Mucosa of descending colon (tissue), 3 donors: Measurements from ENCODE around the gene LEO1. TPM values are rescaled to one million over a fixed set of nuclear protein-coding genes. Genes with fewer than 3 reads are reported as not detected.
A peak's percentile ranks its signal among the peaks of the same experiment; 100 is the strongest.

Experiments used
- ATAC-seq: fragments of 200-7000 bp; cut with Tn5 transposase; one replicate; pipeline ENCODE4 v1.9.1; 2020; ENCODE audit warnings: mild to moderate bottlenecking, moderate library complexity
- DNase-seq, 3 donors: peaks; one replicate each; pipeline ENCODE4 v3.0.0-alpha.2; 2020
- H3K36me3 ChIP-seq: fragments of 200-600 bp; one replicate; pipeline ENCODE4 v1.8.0; 2021; ENCODE audit warnings: low read depth, mild to moderate bottlenecking
- H3K4me1 ChIP-seq: fragments of 200-600 bp; one replicate; pipeline ENCODE4 v1.8.0; 2021; ENCODE audit warnings: low read depth, mild to moderate bottlenecking
- H3K4me3 ChIP-seq: fragments of 200-600 bp; one replicate; pipeline ENCODE4 v1.8.0; 2021; ENCODE audit warnings: mild to moderate bottlenecking
- H3K9me3 ChIP-seq: fragments of 200-600 bp; one replicate; pipeline ENCODE4 v1.8.0; 2021; ENCODE audit warnings: mild to moderate bottlenecking
- CTCF ChIP-seq: fragments of 200-600 bp; IDR thresholded peaks from one replicate; pipeline ENCODE4 v1.8.0; 2022; ENCODE audit warnings: antibody characterized with exemption, mild to moderate bottlenecking
- intact Hi-C, 2 donors: fragments of 100-400 bp; cut with DNase I in 1 of 2; cut with micrococcal nuclease in 1 of 2; formaldehyde crosslinking; loops; one replicate each; pipeline versions ENCODE4 v1.11.0 to v1.11.1; 2022; cut with DNase I, micrococcal nuclease
- long read RNA-seq, 2 donors: library from polyadenylated mRNA; unstranded; transcript quantifications; one replicate each; pipeline ENCODE4 v2.0.0, GENCODE V29; 2019 to 2021
- total RNA-seq, 3 donors: library from RNA; stranded (reverse); fragmentation: NEBNext Ultra II Directional in 2 of 3; extraction: Animal tissue kit (Norgen Biotek cat#: 25700) in 2 of 3; gene quantifications; one replicate each; pipeline versions ENCODE4 v1.2.1 to v1.2.4, GENCODE V29; 2021 to 2023
- donor health status: DM: no; HTN: no; CAD: no; lungs with moderate emphysema.
- donor health status: DM: no; HTN: no; CAD: no.
- donor health status: DM: no; HTN: yes; CAD: no.

Gene LEO1
- total RNA-seq, result 10 to 100 TPM; 21.3 to 26.6 (median 26.3) TPM
- long read RNA-seq, donor 1, transcript LEO1-201 (12 exons, 2,193 nt), result major isoform, 23 of 26 reads
- long read RNA-seq, donor 1, partial matches to known transcripts, result 1 of 26 reads
- long read RNA-seq, donor 1, other reads (novel, unspliced or antisense), result 2 of 26 reads
- long read RNA-seq, donor 2, transcript LEO1-201 (12 exons, 2,193 nt), result major isoform, 9 of 33 reads
- long read RNA-seq, donor 2, partial matches to known transcripts, result 20 of 33 reads
- long read RNA-seq, donor 2, other reads (novel, unspliced or antisense), result 4 of 33 reads

- DNase-seq, result peak; percentile 88 to 96 (median 89)
- peak within 1 kb of the TSS; percentile 85 for H3K4me3 ChIP-seq
- no peak for TF ChIP-seq CTCF
- H3K4me1 ChIP-seq, result peaks cover 8% of the 10 kb centered on the region
- intact Hi-C loops, result no loop called here
- peaks cover 7% of the 10 kb centered on the region for H3K9me3 ChIP-seq
- H3K36me3 ChIP-seq, result no peaks in the 10 kb centered on the region
- peak; percentile 99 for ATAC-seq
These were observed at the start of gene LEO1 for GRCh38 chr15:51971375-51972133. LEO1 (minus strand) TSS chr15:51971778; CDS start chr15:51971745, 33 bp downstream.

- intact Hi-C loops, result loop anchor here in 1 of 2 donors (2.0 kb wide), 1 partner anchor 46 kb away; no protein-coding TSS in a partner anchor
These were observed 49.6 kb upstream of the LEO1 start for GRCh38 chr15:52021128-52021671.

GRCh38 chr15:52020221-52021085 is 48.9 kb upstream of the LEO1 start:
- DNase-seq (no peak), ATAC-seq (peak; percentile 3)
- no peak for TF ChIP-seq CTCF
- no peaks in the 10 kb centered on the region for H3K36me3 ChIP-seq
- intact Hi-C loops, result loop anchor here in 1 of 2 donors (2.0 kb wide), 1 partner anchor 46 kb away; no protein-coding TSS in a partner anchor
- H3K4me3 ChIP-seq, result peak overlapping the region; percentile 40
- H3K4me1 ChIP-seq, result peaks cover 26% of the 10 kb centered on the region
- H3K9me3 ChIP-seq, result no peaks in the 10 kb centered on the region

More at GRCh38 chr15:52021128-52021671, 49.6 kb upstream of the LEO1 start:
- peaks cover 26% of the 10 kb centered on the region for H3K4me1 ChIP-seq
- peak; percentile 23 for ATAC-seq
- H3K9me3 ChIP-seq, result no peaks in the 10 kb centered on the region
- TF ChIP-seq CTCF, result no peak
- H3K36me3 ChIP-seq, result no peaks in the 10 kb centered on the region
- H3K4me3 ChIP-seq, result no peak overlapping the region
- DNase-seq, result peak in 1 of 3 donors; percentile 48

- no peaks in the 10 kb centered on the region for H3K36me3 ChIP-seq
- DNase-seq, result peak; percentile 88 to 92 (median 92)
- TF ChIP-seq CTCF, result no peak
- peak; percentile 87 for ATAC-seq
- intact Hi-C loops, result loop anchor here in 1 of 2 donors (2.0 kb wide), 1 partner anchor 47 kb away; no protein-coding TSS in a partner anchor
- H3K4me3 ChIP-seq, result peak overlapping the region; percentile 40
- peaks cover 26% of the 10 kb centered on the region for H3K4me1 ChIP-seq
- no peaks in the 10 kb centered on the region for H3K9me3 ChIP-seq
These were observed 48.0 kb upstream of the LEO1 start for GRCh38 chr15:52019394-52020220.
